ENCODE results near the gene IFFO2.

The IFFO2 gene

GRCh38 chr1:18890706-18891425 is 65.6 kb downstream of the IFFO2 start:
- DNase-seq = no peak

GRCh38 chr1:18886003-18886335 is 70.5 kb downstream of the IFFO2 start:
- DNase-seq = no peak

GRCh38 chr1:18885311-18886002 is 71.0 kb downstream of the IFFO2 start:
- no peak for DNase-seq

- no peak for DNase-seq
Observed at GRCh38 chr1:18884727-18885126, 71.7 kb downstream of the IFFO2 start.

- DNase-seq = no peak
Observed at GRCh38 chr1:18884419-18884717, 72.1 kb downstream of the IFFO2 start.

- peak; percentile 72 for DNase-seq
Observed at GRCh38 chr1:18883636-18884418, 72.6 kb downstream of the IFFO2 start.

- no peak for DNase-seq
Observed at GRCh38 chr1:18883079-18883478, 73.4 kb downstream of the IFFO2 start.

GRCh38 chr1:18882486-18882885 is 74.0 kb downstream of the IFFO2 start:
- DNase-seq = no peak

GRCh38 chr1:18881642-18882431 is 74.6 kb downstream of the IFFO2 start:
- no peak for DNase-seq

- no peak for DNase-seq
Observed at GRCh38 chr1:18881164-18881563, 75.3 kb downstream of the IFFO2 start.

GRCh38 chr1:18880585-18880984 is 75.9 kb downstream of the IFFO2 start:
- DNase-seq = no peak

- no peak for DNase-seq
Observed at GRCh38 chr1:18879791-18880309, 76.6 kb downstream of the IFFO2 start.

GRCh38 chr1:18879215-18879790 is 77.2 kb downstream of the IFFO2 start:
- DNase-seq = no peak

- no peak for DNase-seq
Observed at GRCh38 chr1:18878538-18879214, 77.8 kb downstream of the IFFO2 start.

GRCh38 chr1:18877282-18877681 is 79.2 kb downstream of the IFFO2 start:
- no peak for DNase-seq

GRCh38 chr1:18876210-18876609 is 80.3 kb downstream of the IFFO2 start:
- DNase-seq = no peak

- DNase-seq = no peak
Observed at GRCh38 chr1:18875796-18876128, 80.7 kb downstream of the IFFO2 start.

- DNase-seq = peak; percentile 65
Observed at GRCh38 chr1:18875107-18875795, 81.2 kb downstream of the IFFO2 start.

GRCh38 chr1:18874600-18874999 is 81.9 kb downstream of the IFFO2 start:
- DNase-seq = no peak

GRCh38 chr1:18874036-18874435 is 82.4 kb downstream of the IFFO2 start:
- no peak for DNase-seq

- no peak for DNase-seq
Observed at GRCh38 chr1:18872071-18872611, 84.3 kb downstream of the IFFO2 start.
